IMR-90 (cell line): ENCODE data around the gene LONP1. TPM values are rescaled to one million over a fixed set of nuclear protein-coding genes. Genes with fewer than 3 reads are reported as not detected.

Source experiments
- ATAC-seq: fragments of 200-7000 bp; cut with Tn5 transposase; 2 replicates; pipeline ENCODE4 v1.9.1; 2020; ENCODE audit warnings: low read depth, mild to moderate bottlenecking, moderate library complexity
- BruUV-seq: library from RNA; stranded (reverse); fragments of 400-500 nt; replicated peaks from 2 replicates; lab custom pipeline; 2021; lab: Mats Ljungman, UMichigan
- CTCF ChIA-PET: fragments of 300-600 bp; formaldehyde crosslinking; extraction: SDS; loops from one replicate; lab custom pipeline; 2021; ENCODE audit warnings: antibody characterized with exemption; lab: Yijun Ruan, JAX
- POLR2A ChIA-PET: fragments of 300-600 bp; sonication (Branson Sonifier 250); formaldehyde crosslinking; loops from one replicate; lab custom pipeline; 2022; ENCODE audit warnings: antibody characterized with exemption; ENCODE audit not compliant: unreplicated experiment; lab: Charles Lee
- DNase-seq: peaks from one replicate; pipeline ENCODE4 v3.0.0; 2013
- H2AFZ ChIP-seq: replicated peaks from 2 replicates; pipeline ENCODE3; 2013; ENCODE audit warnings: low read length, mild to moderate bottlenecking; ENCODE audit not compliant: poor library complexity
- H2AK5ac ChIP-seq: 2 replicates; pipeline ENCODE4 v1.6.1; 2013; ENCODE audit warnings: low read depth, low read length, inconsistent platforms
- H2AK9ac ChIP-seq: replicated peaks from 2 replicates; pipeline ENCODE3; 2013; ENCODE audit warnings: mild to moderate bottlenecking, low read depth, low read length, moderate library complexity; ENCODE audit not compliant: poor library complexity
- H2BK120ac ChIP-seq: 2 replicates; pipeline ENCODE4 v1.6.1; 2013; ENCODE audit warnings: low read depth, low read length, inconsistent platforms
- H2BK15ac ChIP-seq: 3 replicates; pipeline ENCODE4 v1.6.1; 2013; ENCODE audit warnings: low read depth, low read length, inconsistent platforms
- H2BK20ac ChIP-seq: 2 replicates; pipeline ENCODE4 v1.6.1; 2013; ENCODE audit warnings: low read depth, mild to moderate bottlenecking, inconsistent platforms, low read length, moderate library complexity
- H2BK5ac ChIP-seq: 2 replicates; pipeline ENCODE4 v1.6.1; 2013; ENCODE audit warnings: mild to moderate bottlenecking, low read depth, low read length, inconsistent platforms; ENCODE audit not compliant: poor library complexity, severe bottlenecking
- H3K14ac ChIP-seq: replicated peaks from 2 replicates; pipeline ENCODE4 v1.6.1; 2013; ENCODE audit warnings: low read depth, low read length, inconsistent platforms
- H3K18ac ChIP-seq: 2 replicates; pipeline ENCODE4 v1.6.1; 2013; ENCODE audit warnings: low read depth, low read length, control low read depth
- H3K23ac ChIP-seq: 2 replicates; pipeline ENCODE4 v1.6.1; 2013; ENCODE audit warnings: low read depth, low read length, inconsistent platforms
- H3K27ac ChIP-seq: 2 replicates; pipeline ENCODE4 v1.5.1; 2013; ENCODE audit warnings: mild to moderate bottlenecking, control low read depth, low read length; ENCODE audit not compliant: insufficient read depth
- H3K27me3 ChIP-seq: 2 replicates; pipeline ENCODE4 v1.6.1; 2013; ENCODE audit warnings: low read length; ENCODE audit not compliant: control insufficient read depth, insufficient read depth
- H3K36me3 ChIP-seq: 2 replicates; pipeline ENCODE4 v1.6.1; 2013; ENCODE audit warnings: low read length, mixed read lengths; ENCODE audit not compliant: control insufficient read depth, insufficient read depth
- H3K4ac ChIP-seq: 2 replicates; pipeline ENCODE4 v1.6.1; 2013; ENCODE audit warnings: low read depth, low read length, inconsistent platforms
- H3K4me1 ChIP-seq: 2 replicates; pipeline ENCODE4 v1.6.1; 2013; ENCODE audit warnings: low read length, mixed read lengths; ENCODE audit not compliant: control insufficient read depth, insufficient read depth
- H3K4me2 ChIP-seq: 2 replicates; pipeline ENCODE4 v1.6.1; 2013; ENCODE audit warnings: low read depth, mild to moderate bottlenecking, control low read depth, low read length, moderate library complexity
- H3K4me3 ChIP-seq: 2 replicates; pipeline ENCODE4 v1.5.1; 2013; ENCODE audit warnings: low read depth, mild to moderate bottlenecking, control low read depth, low read length, moderate library complexity; ENCODE audit not compliant: insufficient read depth
- H3K56ac ChIP-seq: 2 replicates; pipeline ENCODE4 v1.6.1; 2013; ENCODE audit warnings: low read length, inconsistent platforms; ENCODE audit not compliant: insufficient read depth; ENCODE audit errors: extremely low read depth
- H3K79me1 ChIP-seq, 2 experiments: 2 replicates each; pipeline ENCODE4 v1.6.1; 2013; ENCODE audit warnings: low read length in 2 of 2, inconsistent platforms in 1 of 2, low read depth in 1 of 2
- H3K9ac ChIP-seq: 2 replicates; pipeline ENCODE4 v1.6.1; 2013; ENCODE audit warnings: low read depth, low read length, control low read depth
- H3K9me1 ChIP-seq: 2 replicates; pipeline ENCODE4 v1.6.1; 2013; ENCODE audit warnings: low read length, inconsistent platforms; ENCODE audit not compliant: insufficient read depth
- H3K9me3 ChIP-seq: 2 replicates; pipeline ENCODE4 v1.6.1; 2013; ENCODE audit warnings: low read length; ENCODE audit not compliant: control insufficient read depth, insufficient read depth
- H4K20me1 ChIP-seq: 2 replicates; pipeline ENCODE4 v1.6.1; 2013; ENCODE audit warnings: low read length, inconsistent platforms; ENCODE audit not compliant: insufficient read depth
- H4K5ac ChIP-seq: 2 replicates; pipeline ENCODE4 v1.6.1; 2013; ENCODE audit warnings: mild to moderate bottlenecking, low read depth, low read length, control low read depth
- H4K8ac ChIP-seq, 2 experiments: 2 replicates each; pipeline ENCODE4 v1.6.1; 2013; ENCODE audit warnings: low read depth in 2 of 2, low read length in 2 of 2, control low read depth in 1 of 2, inconsistent platforms in 1 of 2
- H4K91ac ChIP-seq: 2 replicates; pipeline ENCODE4 v1.6.1; 2013; ENCODE audit warnings: low read depth, low read length, inconsistent platforms; ENCODE audit not compliant: insufficient read depth
- BHLHE40 ChIP-seq: fragments of 150-350 bp; IDR thresholded peaks from 2 replicates; pipeline ENCODE4 v1.6.1; 2016; ENCODE audit warnings: mild to moderate bottlenecking, low read depth, low read length
- CEBPB ChIP-seq: IDR thresholded peaks from 2 replicates; pipeline ENCODE4 v1.6.1; 2012; ENCODE audit warnings: low read depth, low read length, improper control_type of control experiment
- CHD1 ChIP-seq: IDR thresholded peaks from 2 replicates; pipeline ENCODE4 v1.6.1; 2012; ENCODE audit warnings: low read depth, low read length, improper control_type of control experiment
- FOS ChIP-seq: fragments of 150-350 bp; IDR thresholded peaks from 2 replicates; pipeline ENCODE4 v1.6.1; 2016; ENCODE audit warnings: low read depth, low read length
- MAFK ChIP-seq: IDR thresholded peaks from 2 replicates; pipeline ENCODE4 v1.6.1; 2012; ENCODE audit warnings: low read depth, low read length, improper control_type of control experiment
- MAZ ChIP-seq: IDR thresholded peaks from 2 replicates; pipeline ENCODE4 v1.6.1; 2012; ENCODE audit warnings: low read depth, mild to moderate bottlenecking, low read length, improper control_type of control experiment, moderate library complexity, borderline replicate concordance
- MXI1 ChIP-seq: IDR thresholded peaks from 2 replicates; pipeline ENCODE4 v1.6.1; 2012; ENCODE audit warnings: low read depth, mild to moderate bottlenecking, low read length, moderate library complexity, borderline replicate concordance
- NFE2L2 ChIP-seq: fragments of 150-350 bp; IDR thresholded peaks from 2 replicates; pipeline ENCODE4 v1.6.1; 2016; ENCODE audit warnings: low read depth, mild to moderate bottlenecking, low read length
- POLR2A ChIP-seq: IDR thresholded peaks from 2 replicates; pipeline ENCODE4 v1.6.1; 2012; ENCODE audit warnings: mild to moderate bottlenecking, low read depth, low read length
- RAD21 ChIP-seq: IDR thresholded peaks from 2 replicates; pipeline ENCODE4 v1.6.1; 2012; ENCODE audit warnings: low read length, improper control_type of control experiment
- SMC3 ChIP-seq: fragments of 150-350 bp; IDR thresholded peaks from 2 replicates; pipeline ENCODE4 v1.6.1; 2016; ENCODE audit warnings: low read depth, mild to moderate bottlenecking, antibody characterized with exemption, low read length, moderate library complexity
- WGBS, 2 experiments: methylation state at CpG; one replicate each; pipeline versions ENCODE4 v1.1.5 to v1.1.7; 2013; ENCODE audit warnings: missing lambda C conversion rate in 2 of 2; ENCODE audit not compliant: insufficient read length in 1 of 2; ENCODE audit errors: extremely low coverage in 2 of 2; 5-methylcytosine and 5-hydroxymethylcytosine counted together
- dilution Hi-C: fragments of 300-500 bp; cut with HindIII; formaldehyde crosslinking; loops from one replicate; pipeline ENCODE4 v1.14.3; 2018; ENCODE audit warnings: low sequenced_read_pairs; ENCODE audit not compliant: unreplicated experiment
- in situ Hi-C: fragments of 300-500 bp; cut with MboI; formaldehyde crosslinking; loops from 3 replicates; pipeline ENCODE4 v1.14.3; 2019; ENCODE audit warnings: low sequenced_read_pairs, inconsistent platforms, mixed read lengths
- intact Hi-C: fragments of 100-400 bp; cut with micrococcal nuclease; formaldehyde crosslinking; loops from 2 replicates; pipeline ENCODE4 v1.10.0; 2022
- polyA plus RNA-seq, 3 experiments: library from polyadenylated mRNA; depleted of rRNA; stranded (reverse); fragments of >200 nt; gene quantifications; 2 replicates each; pipeline ENCODE4 v1.2.3, GENCODE V29; 2012; ENCODE audit warnings: low replicate concordance in 1 of 3
- total RNA-seq: library from RNA; depleted of rRNA; stranded (reverse); fragments of >200 nt; gene quantifications from 2 replicates; pipeline ENCODE4 v1.2.3, GENCODE V29; 2012
- TF ChIP-seq, protein P1 (sequence below): fragments of 150-350 bp; IDR thresholded peaks from 2 replicates; pipeline ENCODE4 v1.6.1; 2017; ENCODE audit warnings: mild to moderate bottlenecking, antibody characterized with exemption, low read length, low read depth
- TF ChIP-seq, protein P2 (sequence below): conservative IDR thresholded peaks from 2 replicates; pipeline ENCODE4 v1.5.1; 2012; ENCODE audit warnings: mild to moderate bottlenecking, low read depth, low read length, improper control_type of control experiment
- TF ChIP-seq, protein P3 (sequence below): fragments of 150-350 bp; IDR thresholded peaks from 2 replicates; pipeline ENCODE4 v1.6.1; 2016; ENCODE audit warnings: low read depth, mild to moderate bottlenecking, low read length, moderate library complexity, borderline replicate concordance

The LONP1 gene
- total and polyA plus RNA-seq, 2 of the 4 experiments (the other 2 are of a cell fraction): 64.2 to 93.2 TPM

DNA sequence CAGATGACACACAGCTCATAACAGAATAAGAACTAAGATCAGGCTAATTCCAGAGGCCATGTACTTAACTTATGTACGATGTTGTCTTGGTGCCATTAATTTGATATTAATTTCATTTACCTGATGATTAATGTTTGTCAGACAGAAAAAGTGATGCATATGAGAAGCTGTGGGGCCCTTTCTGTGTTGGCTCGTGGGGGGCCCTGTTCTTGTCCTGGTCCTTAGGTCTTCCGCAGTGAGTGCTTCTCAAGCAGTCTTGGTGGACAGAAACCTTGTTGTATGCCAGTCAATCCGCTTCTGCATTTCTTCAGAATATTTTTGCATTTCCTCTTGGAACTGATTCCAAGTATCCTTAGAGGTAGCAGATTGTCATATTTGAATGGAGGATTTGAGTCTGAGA is 76.9 kb downstream of the LONP1 start:
- no peak overlapping the region for H3K4me2 ChIP-seq
- BruUV-seq: no TSS peak
- no peaks in the 10 kb centered on the region for H3K9me3 ChIP-seq
- no peak for DNase-seq
- H3K4ac ChIP-seq: no peak overlapping the region
- H4K8ac ChIP-seq: no peak overlapping the region
- H2BK15ac ChIP-seq: no peak overlapping the region
- H3K14ac ChIP-seq: no peak overlapping the region
- peaks cover 25% of the 10 kb centered on the region for H3K9me1 ChIP-seq
- no peak for TF ChIP-seq RAD21
- TF ChIP-seq MXI1: no peak
- TF ChIP-seq, protein P1, sequence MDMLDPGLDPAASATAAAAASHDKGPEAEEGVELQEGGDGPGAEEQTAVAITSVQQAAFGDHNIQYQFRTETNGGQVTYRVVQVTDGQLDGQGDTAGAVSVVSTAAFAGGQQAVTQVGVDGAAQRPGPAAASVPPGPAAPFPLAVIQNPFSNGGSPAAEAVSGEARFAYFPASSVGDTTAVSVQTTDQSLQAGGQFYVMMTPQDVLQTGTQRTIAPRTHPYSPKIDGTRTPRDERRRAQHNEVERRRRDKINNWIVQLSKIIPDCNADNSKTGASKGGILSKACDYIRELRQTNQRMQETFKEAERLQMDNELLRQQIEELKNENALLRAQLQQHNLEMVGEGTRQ: no peak
- no peak for TF ChIP-seq POLR2A
- no peak for TF ChIP-seq SMC3
- no peak for TF ChIP-seq CHD1
- no peak for TF ChIP-seq NFE2L2
- no peak for TF ChIP-seq BHLHE40
- no peak for TF ChIP-seq CEBPB
- no peak for TF ChIP-seq FOS
- TF ChIP-seq MAFK: no peak
- TF ChIP-seq, protein P2, sequence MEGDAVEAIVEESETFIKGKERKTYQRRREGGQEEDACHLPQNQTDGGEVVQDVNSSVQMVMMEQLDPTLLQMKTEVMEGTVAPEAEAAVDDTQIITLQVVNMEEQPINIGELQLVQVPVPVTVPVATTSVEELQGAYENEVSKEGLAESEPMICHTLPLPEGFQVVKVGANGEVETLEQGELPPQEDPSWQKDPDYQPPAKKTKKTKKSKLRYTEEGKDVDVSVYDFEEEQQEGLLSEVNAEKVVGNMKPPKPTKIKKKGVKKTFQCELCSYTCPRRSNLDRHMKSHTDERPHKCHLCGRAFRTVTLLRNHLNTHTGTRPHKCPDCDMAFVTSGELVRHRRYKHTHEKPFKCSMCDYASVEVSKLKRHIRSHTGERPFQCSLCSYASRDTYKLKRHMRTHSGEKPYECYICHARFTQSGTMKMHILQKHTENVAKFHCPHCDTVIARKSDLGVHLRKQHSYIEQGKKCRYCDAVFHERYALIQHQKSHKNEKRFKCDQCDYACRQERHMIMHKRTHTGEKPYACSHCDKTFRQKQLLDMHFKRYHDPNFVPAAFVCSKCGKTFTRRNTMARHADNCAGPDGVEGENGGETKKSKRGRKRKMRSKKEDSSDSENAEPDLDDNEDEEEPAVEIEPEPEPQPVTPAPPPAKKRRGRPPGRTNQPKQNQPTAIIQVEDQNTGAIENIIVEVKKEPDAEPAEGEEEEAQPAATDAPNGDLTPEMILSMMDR: no peak
- TF ChIP-seq MAZ: no peak
- TF ChIP-seq, protein P3, sequence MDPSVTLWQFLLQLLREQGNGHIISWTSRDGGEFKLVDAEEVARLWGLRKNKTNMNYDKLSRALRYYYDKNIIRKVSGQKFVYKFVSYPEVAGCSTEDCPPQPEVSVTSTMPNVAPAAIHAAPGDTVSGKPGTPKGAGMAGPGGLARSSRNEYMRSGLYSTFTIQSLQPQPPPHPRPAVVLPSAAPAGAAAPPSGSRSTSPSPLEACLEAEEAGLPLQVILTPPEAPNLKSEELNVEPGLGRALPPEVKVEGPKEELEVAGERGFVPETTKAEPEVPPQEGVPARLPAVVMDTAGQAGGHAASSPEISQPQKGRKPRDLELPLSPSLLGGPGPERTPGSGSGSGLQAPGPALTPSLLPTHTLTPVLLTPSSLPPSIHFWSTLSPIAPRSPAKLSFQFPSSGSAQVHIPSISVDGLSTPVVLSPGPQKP: no peak
- H4K91ac ChIP-seq: no peak overlapping the region
- H4K20me1 ChIP-seq: peaks cover 74% of the 10 kb centered on the region
- no peak for ATAC-seq
- H2AK5ac ChIP-seq: no peak overlapping the region
- WGBS, 2 experiments: 100% methylated on average over 1 of the region's 4 CpGs; no CpG with 5 or more reads in 1 of the 2 experiments
- no peak overlapping the region for H4K5ac ChIP-seq
- H2BK120ac ChIP-seq: no peak overlapping the region
- POLR2A ChIA-PET: no interaction called here
- CTCF ChIA-PET: no interaction called here
- in situ Hi-C loops: no loop called here
- no peak overlapping the region for H3K18ac ChIP-seq
- H2BK5ac ChIP-seq: no peak overlapping the region
- intact Hi-C loops: no loop called here
- H3K79me1 ChIP-seq: peaks cover 35 to 73% of the 10 kb centered on the region in 2 experiments
- no peak overlapping the region for H3K27ac ChIP-seq
- no peak overlapping the region for H3K4me3 ChIP-seq
- no peak overlapping the region for H3K56ac ChIP-seq
- no peak overlapping the region for H2AFZ ChIP-seq
- H3K27me3 ChIP-seq: no peaks in the 10 kb centered on the region
- dilution Hi-C loops: no loop called here
- no peak overlapping the region for H3K9ac ChIP-seq
- peaks cover 3% of the 10 kb centered on the region; the same call in 1 of the 2 replicates for H3K4me1 ChIP-seq
- peaks cover 42% of the 10 kb centered on the region for H3K36me3 ChIP-seq
- H3K23ac ChIP-seq: no peak overlapping the region
- H2BK20ac ChIP-seq: no peak overlapping the region
- H2AK9ac ChIP-seq: no peak overlapping the region
